ENCODE data around the gene DUS1L. TPM values are rescaled to one million over a fixed set of nuclear protein-coding genes. Genes with fewer than 3 reads are reported as not detected.

Gene DUS1L
- total RNA-seq, 1 experiment from 2014 or later, result 176 TPM

DNA sequence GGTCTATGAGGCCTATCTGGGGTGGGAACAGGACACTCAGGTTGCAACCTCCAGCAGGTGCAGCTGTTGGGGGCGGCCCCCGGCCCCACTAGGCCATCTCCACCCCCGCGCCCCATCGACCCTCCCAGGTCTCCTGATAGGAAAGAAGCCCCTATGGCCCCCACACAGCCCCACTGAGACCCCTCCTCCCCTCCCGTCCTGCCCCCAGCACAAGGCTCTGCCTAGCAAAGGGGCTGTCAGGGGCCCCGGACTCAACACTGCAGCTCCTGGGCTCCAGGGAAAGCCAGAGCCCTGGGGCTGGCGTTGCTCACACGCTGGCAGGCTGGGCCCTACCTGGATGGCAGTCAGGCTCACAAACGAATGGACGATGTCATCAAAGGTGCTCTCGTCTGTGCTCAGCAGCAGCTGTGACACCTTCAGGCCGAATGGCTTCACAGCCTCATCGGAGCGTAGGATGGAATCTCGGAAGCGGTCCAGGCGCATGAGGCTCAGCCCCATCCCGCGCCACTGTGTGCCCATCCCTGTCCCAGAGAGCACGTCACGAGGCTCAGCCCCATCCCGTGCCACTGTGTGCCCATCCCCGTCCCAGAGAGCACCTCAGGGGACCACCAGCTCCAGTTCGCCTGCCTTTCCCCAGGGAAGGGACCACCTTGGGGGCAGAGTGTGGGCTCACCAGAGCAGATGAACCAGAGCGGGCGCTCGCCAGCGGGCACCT is 25.1 kb upstream of the DUS1L start:
- ChIA-PET CTCF (no interaction called here), RAD21 (ENCODE audit: low non-redundant PET in 1 of 2, low total read pairs in 2 of 2, uncharacterized antibody in 2 of 2, unreplicated experiment in 2 of 2) (no interaction called here), POLR2A (no interaction called here)
- TF ChIP-seq CEBPB (IDR thresholded peaks at IDR 0.05; ENCODE audit: low read depth), result no peak
- TF ChIP-seq, protein P1, sequence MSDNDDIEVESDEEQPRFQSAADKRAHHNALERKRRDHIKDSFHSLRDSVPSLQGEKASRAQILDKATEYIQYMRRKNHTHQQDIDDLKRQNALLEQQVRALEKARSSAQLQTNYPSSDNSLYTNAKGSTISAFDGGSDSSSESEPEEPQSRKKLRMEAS (IDR thresholded peaks at IDR 0.05), result no peak
- TF ChIP-seq, protein P2, sequence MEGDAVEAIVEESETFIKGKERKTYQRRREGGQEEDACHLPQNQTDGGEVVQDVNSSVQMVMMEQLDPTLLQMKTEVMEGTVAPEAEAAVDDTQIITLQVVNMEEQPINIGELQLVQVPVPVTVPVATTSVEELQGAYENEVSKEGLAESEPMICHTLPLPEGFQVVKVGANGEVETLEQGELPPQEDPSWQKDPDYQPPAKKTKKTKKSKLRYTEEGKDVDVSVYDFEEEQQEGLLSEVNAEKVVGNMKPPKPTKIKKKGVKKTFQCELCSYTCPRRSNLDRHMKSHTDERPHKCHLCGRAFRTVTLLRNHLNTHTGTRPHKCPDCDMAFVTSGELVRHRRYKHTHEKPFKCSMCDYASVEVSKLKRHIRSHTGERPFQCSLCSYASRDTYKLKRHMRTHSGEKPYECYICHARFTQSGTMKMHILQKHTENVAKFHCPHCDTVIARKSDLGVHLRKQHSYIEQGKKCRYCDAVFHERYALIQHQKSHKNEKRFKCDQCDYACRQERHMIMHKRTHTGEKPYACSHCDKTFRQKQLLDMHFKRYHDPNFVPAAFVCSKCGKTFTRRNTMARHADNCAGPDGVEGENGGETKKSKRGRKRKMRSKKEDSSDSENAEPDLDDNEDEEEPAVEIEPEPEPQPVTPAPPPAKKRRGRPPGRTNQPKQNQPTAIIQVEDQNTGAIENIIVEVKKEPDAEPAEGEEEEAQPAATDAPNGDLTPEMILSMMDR (IDR thresholded peaks at IDR 0.05 in 2 of 3, conservative IDR thresholded peaks at IDR 0.05 in 1 of 3; ENCODE audit: borderline replicate concordance in 1 of 3, insufficient read depth in 1 of 3, low read depth in 2 of 3, low read length in 2 of 3), result no peak
- no peak for TF ChIP-seq EZH2phosphoT487 (IDR thresholded peaks at IDR 0.05; ENCODE audit: borderline replicate concordance)
- no peak for TF ChIP-seq YY1 (IDR thresholded peaks at IDR 0.05; ENCODE audit: extremely low read depth, insufficient replicate concordance, low read depth, low read length)
- TF ChIP-seq, protein P3, sequence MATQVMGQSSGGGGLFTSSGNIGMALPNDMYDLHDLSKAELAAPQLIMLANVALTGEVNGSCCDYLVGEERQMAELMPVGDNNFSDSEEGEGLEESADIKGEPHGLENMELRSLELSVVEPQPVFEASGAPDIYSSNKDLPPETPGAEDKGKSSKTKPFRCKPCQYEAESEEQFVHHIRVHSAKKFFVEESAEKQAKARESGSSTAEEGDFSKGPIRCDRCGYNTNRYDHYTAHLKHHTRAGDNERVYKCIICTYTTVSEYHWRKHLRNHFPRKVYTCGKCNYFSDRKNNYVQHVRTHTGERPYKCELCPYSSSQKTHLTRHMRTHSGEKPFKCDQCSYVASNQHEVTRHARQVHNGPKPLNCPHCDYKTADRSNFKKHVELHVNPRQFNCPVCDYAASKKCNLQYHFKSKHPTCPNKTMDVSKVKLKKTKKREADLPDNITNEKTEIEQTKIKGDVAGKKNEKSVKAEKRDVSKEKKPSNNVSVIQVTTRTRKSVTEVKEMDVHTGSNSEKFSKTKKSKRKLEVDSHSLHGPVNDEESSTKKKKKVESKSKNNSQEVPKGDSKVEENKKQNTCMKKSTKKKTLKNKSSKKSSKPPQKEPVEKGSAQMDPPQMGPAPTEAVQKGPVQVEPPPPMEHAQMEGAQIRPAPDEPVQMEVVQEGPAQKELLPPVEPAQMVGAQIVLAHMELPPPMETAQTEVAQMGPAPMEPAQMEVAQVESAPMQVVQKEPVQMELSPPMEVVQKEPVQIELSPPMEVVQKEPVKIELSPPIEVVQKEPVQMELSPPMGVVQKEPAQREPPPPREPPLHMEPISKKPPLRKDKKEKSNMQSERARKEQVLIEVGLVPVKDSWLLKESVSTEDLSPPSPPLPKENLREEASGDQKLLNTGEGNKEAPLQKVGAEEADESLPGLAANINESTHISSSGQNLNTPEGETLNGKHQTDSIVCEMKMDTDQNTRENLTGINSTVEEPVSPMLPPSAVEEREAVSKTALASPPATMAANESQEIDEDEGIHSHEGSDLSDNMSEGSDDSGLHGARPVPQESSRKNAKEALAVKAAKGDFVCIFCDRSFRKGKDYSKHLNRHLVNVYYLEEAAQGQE (IDR thresholded peaks at IDR 0.05; ENCODE audit: low read depth), result no peak
- no peak for TF ChIP-seq SIN3A (IDR thresholded peaks at IDR 0.05; ENCODE audit: low read depth)
- TF ChIP-seq, protein P4, sequence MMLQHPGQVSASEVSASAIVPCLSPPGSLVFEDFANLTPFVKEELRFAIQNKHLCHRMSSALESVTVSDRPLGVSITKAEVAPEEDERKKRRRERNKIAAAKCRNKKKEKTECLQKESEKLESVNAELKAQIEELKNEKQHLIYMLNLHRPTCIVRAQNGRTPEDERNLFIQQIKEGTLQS (IDR thresholded peaks at IDR 0.05), result no peak
- TF ChIP-seq ELF1 (IDR thresholded peaks at IDR 0.05; ENCODE audit: borderline replicate concordance, low read depth), result no peak
- TF ChIP-seq TCF7L2 (IDR thresholded peaks at IDR 0.05; ENCODE audit: borderline replicate concordance, extremely low read depth, insufficient read depth, insufficient read length), result no peak
- TF ChIP-seq ZFX (IDR thresholded peaks at IDR 0.05), result no peak
- TF ChIP-seq JUND (IDR thresholded peaks at IDR 0.05), result no peak
- TF ChIP-seq SP1 (IDR thresholded peaks at IDR 0.05; ENCODE audit: low read depth), result no peak
- TF ChIP-seq ZNF274 (IDR thresholded peaks at IDR 0.05; ENCODE audit: low read depth, low read length), result no peak
- no peak for TF ChIP-seq EZH2 (IDR thresholded peaks at IDR 0.05)
- no peak for TF ChIP-seq CBX3 (IDR thresholded peaks at IDR 0.05; ENCODE audit: low read depth)
- no peak for TF ChIP-seq POLR2A (IDR thresholded peaks at IDR 0.05; ENCODE audit: borderline replicate concordance, extremely low read depth, insufficient read depth, insufficient read length)
- Histone ChIP-seq H3K9ac (ENCODE audit: low read length) (no peak overlapping the region), H3K9me3 (ENCODE audit: control insufficient read depth in 1 of 2, insufficient read depth in 1 of 2, low read depth in 1 of 2, low read length in 2 of 2) (no peaks in the 10 kb centered on the region), H3K27ac (ENCODE audit: low read depth, low read length) (no peak overlapping the region), H3K36me3 (ENCODE audit: control insufficient read depth in 1 of 2, insufficient read depth in 2 of 2, low read length in 2 of 2) (peaks cover 86 to 96% of the 10 kb centered on the region in 2 experiments), H3K27me3 (ENCODE audit: insufficient read depth, low read length) (no peaks in the 10 kb centered on the region), H3K79me2 (ENCODE audit: insufficient read depth, low read length) (peaks cover 92% of the 10 kb centered on the region), H3K4me3 (replicated peaks in 1 of 2; ENCODE audit: low read depth in 1 of 2, low read length in 2 of 2) (no peak overlapping the region), H3K4me1 (ENCODE audit: control insufficient read depth in 1 of 2, insufficient read depth in 2 of 2, low read length in 2 of 2) (peaks cover 0 to under 1% of the 10 kb centered on the region in 2 experiments; a peak in 1 of 4 replicates), H4K20me1 (ENCODE audit: insufficient read depth) (peaks cover 9% of the 10 kb centered on the region; the same call in 1 of the 2 replicates), H3K4me2 (ENCODE audit: low read length) (no peak overlapping the region), H2AFZ (ENCODE audit: low read depth, low read length, poor library complexity, severe bottlenecking) (no peak overlapping the region), H3K9me2 (ENCODE audit: insufficient read depth) (no peaks in the 10 kb centered on the region)
- DNase-seq (ENCODE audit: low read depth, low spot score), result no peak
- no peak for ATAC-seq
- BruUV-seq (replicated peaks), result no TSS peak
- intact Hi-C loops (cut with micrococcal nuclease), result no loop called here
